Activated CD4-positive, alpha-beta T cell treated with anti-CD3 and anti-CD28 coated beads, Interleukin-2, amount 10 ng/mL, durations not matched to agents 24 days and 14 days (primary cell): ENCODE measurements around the gene XIRP1. TPM values are rescaled to one million over a fixed set of nuclear protein-coding genes. Genes with fewer than 3 reads are reported as not detected.

Source experiments
- DNase-seq: peaks from one replicate; pipeline ENCODE4 v3.0.0; 2022
- H3K27ac Mint-ChIP-seq: one replicate; pipeline ENCODE4 v1.8.0; 2022; ENCODE audit warnings: mild to moderate bottlenecking, mixed read lengths
- H3K27me3 Mint-ChIP-seq: one replicate; pipeline ENCODE4 v1.8.0; 2022; ENCODE audit warnings: mixed read lengths
- H3K36me3 Mint-ChIP-seq: one replicate; pipeline ENCODE4 v1.8.0; 2022; ENCODE audit warnings: low read depth, mild to moderate bottlenecking, mixed read lengths
- H3K4me1 Mint-ChIP-seq: one replicate; pipeline ENCODE4 v1.8.0; 2021; ENCODE audit warnings: mixed read lengths
- H3K4me3 Mint-ChIP-seq: one replicate; pipeline ENCODE4 v1.8.0; 2022; ENCODE audit warnings: mild to moderate bottlenecking, moderate library complexity, mixed read lengths
- H3K9me3 Mint-ChIP-seq: one replicate; pipeline ENCODE4 v1.8.0; 2021; ENCODE audit warnings: mixed read lengths
- intact Hi-C: fragments of 100-400 bp; cut with micrococcal nuclease; formaldehyde crosslinking; loops from one replicate; pipeline ENCODE4 v1.15.1; 2023
- total RNA-seq: library from RNA; stranded (reverse); gene quantifications from 2 replicates; pipeline ENCODE4 v1.2.3, GENCODE V29; 2022

Gene XIRP1
- total RNA-seq, 1 donor from 2014 or later = 2.9 TPM

- H3K27ac Mint-ChIP-seq = no peak overlapping the region
- no peaks in the 10 kb centered on the region for H3K36me3 Mint-ChIP-seq
- H3K9me3 Mint-ChIP-seq = no peaks in the 10 kb centered on the region
- no peak for DNase-seq
- intact Hi-C loops = no loop called here
- H3K4me1 Mint-ChIP-seq = peaks cover 20% of the 10 kb centered on the region
- H3K27me3 Mint-ChIP-seq = no peaks in the 10 kb centered on the region
- no peak overlapping the region for H3K4me3 Mint-ChIP-seq
Measured at GRCh38 chr3:39186692-39187151, 5.7 kb downstream of the XIRP1 start.

DNA sequence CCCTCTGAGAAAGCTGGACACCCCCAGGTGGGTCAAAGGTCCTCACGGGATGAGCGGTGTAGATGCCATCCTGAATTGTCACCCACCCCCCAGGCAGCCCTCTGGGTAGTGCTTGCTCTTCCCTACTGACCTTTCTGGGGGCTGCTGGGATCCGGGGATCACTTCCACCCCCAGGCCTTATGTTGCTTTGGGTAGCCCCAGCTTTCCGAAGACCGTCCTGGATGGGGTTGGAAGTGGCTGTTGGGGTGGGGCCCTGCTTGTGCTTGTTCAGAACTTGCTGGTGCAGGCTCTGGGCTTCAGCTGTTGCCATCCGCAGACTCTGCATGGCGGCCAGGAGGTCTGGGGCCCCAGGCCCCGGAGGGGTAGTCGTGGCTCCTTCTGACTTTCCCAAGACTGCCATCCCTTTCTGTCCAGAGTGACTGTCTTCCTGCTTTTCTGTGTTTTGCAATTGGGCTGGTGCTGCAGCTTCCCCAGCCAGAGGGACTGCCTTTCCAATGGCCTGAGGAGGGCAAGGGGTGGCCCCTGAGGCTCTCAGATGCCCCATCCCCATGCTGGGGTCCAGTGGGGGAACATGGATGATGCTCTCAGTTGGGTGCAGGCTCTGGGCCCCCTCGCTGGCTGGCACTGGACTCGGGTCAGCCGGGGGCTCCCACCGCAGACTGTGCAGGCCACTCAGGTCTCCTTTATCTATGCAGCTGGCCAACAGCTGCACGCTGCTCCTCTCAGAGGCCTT is 6.3 kb downstream of the XIRP1 start:
- Mint-ChIP-seq H3K36me3 (no peaks in the 10 kb centered on the region), H3K4me1 (peaks cover 20% of the 10 kb centered on the region), H3K27me3 (no peaks in the 10 kb centered on the region), H3K27ac (no peak overlapping the region), H3K4me3 (no peak overlapping the region), H3K9me3 (no peaks in the 10 kb centered on the region)
- intact Hi-C loops = no loop called here
- no peak for DNase-seq

GRCh38 chr3:39185326-39185958 is 7.0 kb downstream of the XIRP1 start:
- H3K27me3 Mint-ChIP-seq = no peaks in the 10 kb centered on the region
- no peak for DNase-seq
- no peaks in the 10 kb centered on the region for H3K36me3 Mint-ChIP-seq
- no peaks in the 10 kb centered on the region for H3K9me3 Mint-ChIP-seq
- H3K4me1 Mint-ChIP-seq = peaks cover 18% of the 10 kb centered on the region
- intact Hi-C loops = no loop called here
- H3K27ac Mint-ChIP-seq = no peak overlapping the region
- H3K4me3 Mint-ChIP-seq = no peak overlapping the region

- peaks cover 21% of the 10 kb centered on the region for H3K4me1 Mint-ChIP-seq
- intact Hi-C loops = loop anchor here (5.0 kb wide), 1 partner anchor 82 kb away; no protein-coding TSS in a partner anchor
- no peak overlapping the region for H3K4me3 Mint-ChIP-seq
- no peaks in the 10 kb centered on the region for H3K27me3 Mint-ChIP-seq
- no peaks in the 10 kb centered on the region for H3K9me3 Mint-ChIP-seq
- H3K27ac Mint-ChIP-seq = no peak overlapping the region
- DNase-seq = no peak
- no peaks in the 10 kb centered on the region for H3K36me3 Mint-ChIP-seq
Measured at GRCh38 chr3:39184968-39185285, 7.5 kb downstream of the XIRP1 start.

- no peaks in the 10 kb centered on the region for H3K27me3 Mint-ChIP-seq
- H3K4me1 Mint-ChIP-seq = peaks cover 22% of the 10 kb centered on the region
- no peaks in the 10 kb centered on the region for H3K36me3 Mint-ChIP-seq
- no peak overlapping the region for H3K27ac Mint-ChIP-seq
- H3K9me3 Mint-ChIP-seq = no peaks in the 10 kb centered on the region
- intact Hi-C loops = loop anchor here (5.0 kb wide), 1 partner anchor 83 kb away; no protein-coding TSS in a partner anchor
- no peak for DNase-seq
- no peak overlapping the region for H3K4me3 Mint-ChIP-seq
Measured at GRCh38 chr3:39184081-39184967, 8.1 kb downstream of the XIRP1 start.

DNA sequence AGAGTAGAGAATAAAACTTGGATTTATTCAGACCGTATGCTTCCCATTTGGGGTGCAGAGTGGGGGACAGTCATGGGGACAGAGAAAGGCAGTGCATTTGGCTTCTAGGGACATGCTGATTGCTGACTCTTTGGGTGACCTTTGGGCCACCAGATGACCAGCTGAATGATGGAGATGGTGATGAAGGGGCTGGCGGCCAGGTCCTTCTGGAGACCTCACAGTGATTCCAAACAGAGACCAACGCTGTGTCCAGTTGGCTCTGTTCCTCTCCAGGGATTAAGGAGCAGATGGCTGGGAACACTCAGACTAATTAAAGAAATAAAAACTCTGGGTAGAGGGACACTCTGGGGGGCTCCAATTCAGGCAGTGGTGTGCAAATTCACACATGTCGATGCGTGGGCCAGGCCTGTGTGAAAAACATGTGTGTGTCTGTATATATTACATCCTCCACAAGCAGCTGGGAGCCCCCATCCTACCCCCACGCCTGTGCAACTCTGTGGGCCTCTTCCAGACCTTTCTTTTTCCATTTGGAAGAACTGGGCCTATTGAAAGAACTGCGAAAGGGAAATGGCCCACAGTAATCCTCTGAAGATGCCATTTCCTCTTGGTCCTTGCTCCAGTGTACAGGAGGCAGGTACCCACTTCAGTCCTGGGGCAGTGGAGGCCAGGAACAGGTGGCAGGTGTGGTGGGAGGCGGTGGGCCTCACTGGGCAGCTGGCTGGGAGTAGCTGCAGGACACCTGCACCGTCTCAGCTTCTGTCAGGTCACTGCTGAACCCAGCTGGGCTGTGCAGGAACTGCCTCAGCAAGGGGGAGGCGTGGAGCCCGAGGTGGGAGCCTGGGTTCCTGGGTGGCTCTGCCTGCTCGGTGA is 8.9 kb downstream of the XIRP1 start:
- Mint-ChIP-seq H3K27me3 (no peaks in the 10 kb centered on the region), H3K27ac (no peak overlapping the region), H3K36me3 (no peaks in the 10 kb centered on the region), H3K4me1 (peaks cover 29% of the 10 kb centered on the region), H3K4me3 (no peak overlapping the region), H3K9me3 (no peaks in the 10 kb centered on the region)
- peak; percentile 63 for DNase-seq
- intact Hi-C loops = loop anchor here (5.0 kb wide), 1 partner anchor 84 kb away; no protein-coding TSS in a partner anchor

DNA sequence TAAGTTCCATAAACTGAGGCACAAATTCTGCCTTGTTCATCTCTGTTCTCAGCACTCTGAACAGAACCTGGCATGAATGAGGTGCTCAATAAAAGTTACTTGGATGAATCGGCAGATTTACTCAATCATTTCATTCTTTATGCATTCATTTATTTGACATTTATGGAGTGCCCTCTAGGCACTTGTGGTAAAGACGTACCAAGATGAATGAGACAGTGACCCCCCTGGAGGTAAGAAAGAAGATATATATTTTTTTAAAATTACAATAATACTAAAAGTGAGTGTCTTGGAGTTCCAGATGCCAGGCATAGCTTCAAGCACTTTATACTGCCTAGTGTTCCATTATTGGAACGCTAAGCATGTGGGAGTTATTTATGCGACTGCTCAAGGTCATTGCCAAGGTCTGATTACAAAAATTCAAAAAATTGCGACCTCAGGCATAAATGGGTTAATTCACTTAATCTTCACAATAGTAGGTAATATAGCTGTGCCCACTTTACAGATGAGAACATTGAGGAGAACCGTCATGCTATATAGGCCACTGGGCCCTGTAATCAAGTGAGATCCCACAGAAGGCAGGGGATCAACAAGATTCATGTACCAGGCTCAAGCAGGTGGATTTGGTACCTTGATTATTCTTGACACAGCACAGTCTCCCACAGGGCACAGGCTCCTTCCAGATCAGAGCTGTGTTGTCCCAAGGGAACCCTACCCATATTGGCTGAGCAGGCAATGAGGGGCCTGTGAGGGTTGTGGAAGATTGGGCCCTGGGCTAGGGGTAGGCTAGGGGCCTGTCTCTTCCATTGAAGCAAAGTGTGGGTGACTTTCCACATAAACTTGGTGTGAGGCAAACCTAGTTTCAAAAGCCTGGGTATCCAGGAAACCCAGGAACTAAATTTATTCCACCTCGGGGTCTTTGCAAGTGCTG is 10.7 kb downstream of the XIRP1 start:
- Mint-ChIP-seq H3K4me1 (peaks cover 40% of the 10 kb centered on the region), H3K27me3 (no peaks in the 10 kb centered on the region), H3K27ac (peak overlapping the region; percentile 51), H3K4me3 (peak overlapping the region; percentile 78), H3K36me3 (no peaks in the 10 kb centered on the region), H3K9me3 (no peaks in the 10 kb centered on the region)
- DNase-seq = no peak
- intact Hi-C loops = loop anchor here (1.0 to 5.0 kb wide), 3 partner anchors 8 to 86 kb away; partner anchors contain the start of genes GORASP1 and TTC21A

DNA sequence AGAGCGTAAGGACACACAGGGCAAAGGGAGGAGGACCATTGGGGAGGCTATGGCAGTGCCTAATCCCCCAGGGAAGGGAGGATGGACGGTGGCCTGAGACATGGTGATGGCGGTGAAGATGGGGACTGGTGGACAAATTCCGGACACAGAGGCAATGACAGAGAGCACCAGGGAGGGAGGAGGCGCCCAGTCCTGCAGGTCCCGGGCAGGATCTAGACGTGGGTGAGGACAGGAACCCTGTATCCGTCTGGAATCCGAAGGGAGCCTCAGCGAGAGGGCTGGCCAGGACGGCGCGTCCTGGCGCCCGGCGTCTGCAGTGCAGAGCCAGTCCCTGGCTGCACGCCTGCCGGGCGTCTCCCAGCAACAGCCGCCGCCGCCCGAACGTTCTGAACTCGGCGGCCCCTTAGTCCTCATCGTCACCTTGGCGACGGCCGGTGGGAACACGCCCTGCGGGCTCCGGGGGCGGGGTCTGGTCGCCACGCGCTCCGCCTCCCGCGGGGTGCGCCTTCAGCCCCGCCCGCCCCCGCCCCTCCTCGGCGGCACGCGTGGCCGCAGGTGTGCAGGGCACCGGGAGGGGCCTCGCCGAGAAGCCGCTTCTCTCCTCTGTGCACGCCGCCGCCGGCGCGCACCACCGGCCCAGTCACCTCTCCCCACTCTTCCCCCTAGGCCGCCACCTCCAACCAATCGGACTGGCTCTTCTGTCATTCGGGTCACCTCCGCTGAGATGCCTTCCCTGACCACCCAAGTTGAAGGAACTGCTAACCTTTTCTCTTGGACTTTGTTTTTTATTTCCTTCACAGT is 11.6 kb downstream of the XIRP1 start:
- no peaks in the 10 kb centered on the region for H3K27me3 Mint-ChIP-seq
- DNase-seq = peak; percentile 97
- H3K9me3 Mint-ChIP-seq = peaks cover 3% of the 10 kb centered on the region
- peaks cover 4% of the 10 kb centered on the region for H3K36me3 Mint-ChIP-seq
- H3K4me3 Mint-ChIP-seq = peak overlapping the region; percentile 84
- peaks cover 50% of the 10 kb centered on the region for H3K4me1 Mint-ChIP-seq
- peak overlapping the region; percentile 69 for H3K27ac Mint-ChIP-seq
- intact Hi-C loops = loop anchor here (1.0 to 5.0 kb wide), 3 partner anchors 9 to 87 kb away; partner anchors contain the start of genes GORASP1 and TTC21A

GRCh38 chr3:39180183-39180545 is 12.2 kb downstream of the XIRP1 start:
- peak; percentile 72 for DNase-seq
- H3K4me1 Mint-ChIP-seq = peaks cover 51% of the 10 kb centered on the region

GRCh38 chr3:39178553-39178952 is 13.8 kb downstream of the XIRP1 start:
- peaks cover 5% of the 10 kb centered on the region for H3K9me3 Mint-ChIP-seq
- peaks cover 50% of the 10 kb centered on the region for H3K4me1 Mint-ChIP-seq
- peak overlapping the region; percentile 61 for H3K4me3 Mint-ChIP-seq
- H3K27me3 Mint-ChIP-seq = peaks cover 2% of the 10 kb centered on the region
- peak; percentile 67 for DNase-seq
- H3K36me3 Mint-ChIP-seq = peaks cover 5% of the 10 kb centered on the region
- peak overlapping the region; percentile 65 for H3K27ac Mint-ChIP-seq
- intact Hi-C loops = loop anchor here (5.0 kb wide), 1 partner anchor 204 kb away; the partner anchor contains the start of gene SLC25A38

More at GRCh38 chr3:39180183-39180545, 12.2 kb downstream of the XIRP1 start:
- intact Hi-C loops = loop anchor here (2.0 to 5.0 kb wide), 2 partner anchors 73 to 87 kb away; partner anchors contain the start of genes GORASP1 and TTC21A
- peaks cover 5% of the 10 kb centered on the region for H3K9me3 Mint-ChIP-seq
- H3K36me3 Mint-ChIP-seq = peaks cover 5% of the 10 kb centered on the region
- peak overlapping the region; percentile 69 for H3K27ac Mint-ChIP-seq
- no peaks in the 10 kb centered on the region for H3K27me3 Mint-ChIP-seq
- H3K4me3 Mint-ChIP-seq = peak overlapping the region; percentile 84

DNA sequence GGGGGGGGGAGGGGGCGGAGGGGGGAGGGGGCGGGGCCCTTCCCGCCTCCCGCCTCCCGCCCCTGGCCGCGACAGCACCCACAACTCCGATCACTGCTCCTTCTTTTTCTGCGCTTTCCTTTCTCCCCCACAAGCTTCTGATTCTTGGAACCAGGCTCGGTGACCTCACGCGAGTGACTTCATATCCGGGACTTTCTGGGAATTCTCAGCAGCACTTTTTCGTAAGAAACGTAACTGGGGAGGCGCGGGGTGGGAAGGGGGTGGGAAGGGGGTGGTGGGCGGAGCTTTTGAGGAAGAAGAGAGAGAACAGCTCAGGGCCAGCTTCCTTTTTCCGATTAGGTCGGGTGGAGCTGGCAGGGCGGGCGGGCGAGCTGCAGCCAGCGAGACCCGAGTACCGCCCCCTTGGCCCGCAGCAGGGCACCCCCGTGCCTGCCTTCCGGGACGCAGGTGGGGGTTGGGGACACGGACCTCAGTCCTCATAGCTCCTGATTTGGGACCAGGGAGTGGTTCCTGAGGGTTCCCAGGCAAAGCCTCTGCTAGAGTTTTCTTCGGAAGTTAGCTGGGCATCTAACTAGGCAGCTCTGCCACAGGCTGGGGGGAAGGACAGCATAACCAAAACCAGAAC is 14.6 kb downstream of the XIRP1 start:
- Mint-ChIP-seq H3K27me3 (peaks cover 2% of the 10 kb centered on the region), H3K9me3 (peaks cover 5% of the 10 kb centered on the region), H3K4me3 (peak overlapping the region; percentile 61), H3K27ac (peak overlapping the region; percentile 92), H3K4me1 (peaks cover 49% of the 10 kb centered on the region), H3K36me3 (peaks cover 5% of the 10 kb centered on the region)
- peak; percentile 91 for DNase-seq
- intact Hi-C loops = loop anchor here (1.0 to 5.0 kb wide), 2 partner anchors 204 to 228 kb away; partner anchors contain the start of genes RPSA and SLC25A38
